OCI-LY1 (cell line): ENCODE results near the gene SLC12A5.

Experiments
- H2AFZ ChIP-seq: fragments of 200-600 bp; sonication (generic), shearing (Covaris generic); 2 replicates; pipeline ENCODE4 v1.6.0; 2014; ENCODE audit warnings: antibody characterized with exemption, mild to moderate bottlenecking, low read length
- H3F3A ChIP-seq: fragments of 200-600 bp; sonication (generic), shearing (Covaris generic); 2 replicates; pipeline ENCODE4 v1.6.0; 2014; ENCODE audit warnings: mild to moderate bottlenecking, antibody characterized with exemption, low read length, moderate library complexity; ENCODE audit not compliant: insufficient read depth
- H3K27ac ChIP-seq: fragments of 200-600 bp; sonication (generic); 2 replicates; pipeline ENCODE4 v1.5.1; 2014; ENCODE audit warnings: low read length, mixed run types, mild to moderate bottlenecking, low read depth; ENCODE audit not compliant: poor library complexity, severe bottlenecking
- H3K27me3 ChIP-seq: fragments of 200-600 bp; sonication (generic); 2 replicates; pipeline ENCODE4 v1.6.0; 2014; ENCODE audit warnings: antibody characterized with exemption, mild to moderate bottlenecking, low read length, moderate library complexity; ENCODE audit not compliant: insufficient read depth
- H3K36me3 ChIP-seq: fragments of 200-600 bp; sonication (generic); 2 replicates; pipeline ENCODE4 v1.6.1; 2014; ENCODE audit warnings: mild to moderate bottlenecking, antibody characterized with exemption, low read length, moderate library complexity, mixed read lengths; ENCODE audit not compliant: insufficient read depth
- H3K4me1 ChIP-seq: fragments of 200-600 bp; sonication (generic); 2 replicates; pipeline ENCODE4 v1.5.1; 2014; ENCODE audit warnings: mild to moderate bottlenecking, low read length, moderate library complexity; ENCODE audit not compliant: insufficient read depth, severe bottlenecking
- H3K4me2 ChIP-seq: fragments of 200-600 bp; sonication (generic), shearing (Covaris generic); 2 replicates; pipeline ENCODE4 v1.6.1; 2014; ENCODE audit warnings: low read length
- H3K4me3 ChIP-seq: fragments of 200-600 bp; sonication (generic); 2 replicates; pipeline ENCODE4 v1.5.1; 2014; ENCODE audit warnings: low read length, low read depth, mild to moderate bottlenecking, mixed read lengths; ENCODE audit not compliant: poor library complexity, severe bottlenecking
- H3K79me2 ChIP-seq: fragments of 200-600 bp; shearing (Covaris generic); 2 replicates; pipeline ENCODE4 v1.6.1; 2016; ENCODE audit warnings: mixed run types, low read length, mixed read lengths; ENCODE audit not compliant: insufficient read depth
- H3K9ac ChIP-seq: fragments of 200-600 bp; sonication (generic), shearing (Covaris generic); 2 replicates; pipeline ENCODE4 v1.6.1; 2014; ENCODE audit warnings: mild to moderate bottlenecking, low read length, mixed read lengths
- H3K9me2 ChIP-seq: fragments of 200-600 bp; sonication (generic), shearing (Covaris generic); 2 replicates; pipeline ENCODE4 v1.6.1; 2014; ENCODE audit warnings: low read depth, mild to moderate bottlenecking, low read length, mixed read lengths
- H3K9me3 ChIP-seq: fragments of 200-600 bp; shearing (Covaris generic); 2 replicates; pipeline ENCODE4 v1.6.1; 2014; ENCODE audit warnings: low read length, mixed read lengths
- H4K20me1 ChIP-seq: fragments of 200-600 bp; sonication (generic), shearing (Covaris generic); 2 replicates; pipeline ENCODE4 v1.6.0; 2016; ENCODE audit warnings: mild to moderate bottlenecking, low read length; ENCODE audit not compliant: insufficient read depth
- CTCF ChIP-seq: fragments of 200-600 bp; sonication (generic), shearing (Covaris generic); IDR thresholded peaks from 2 replicates; pipeline ENCODE4 v1.5.1; 2017; ENCODE audit warnings: mild to moderate bottlenecking, antibody characterized with exemption, low read length, moderate library complexity, mixed read lengths
- EZH2 ChIP-seq: fragments of 200-600 bp; sonication (generic), shearing (Covaris generic); IDR thresholded peaks from 2 replicates; pipeline ENCODE4 v1.8.0; 2017; ENCODE audit warnings: borderline replicate concordance, mixed run types, mild to moderate bottlenecking, antibody characterized with exemption, low read length, moderate library complexity, mixed read lengths

Gene SLC12A5

DNA sequence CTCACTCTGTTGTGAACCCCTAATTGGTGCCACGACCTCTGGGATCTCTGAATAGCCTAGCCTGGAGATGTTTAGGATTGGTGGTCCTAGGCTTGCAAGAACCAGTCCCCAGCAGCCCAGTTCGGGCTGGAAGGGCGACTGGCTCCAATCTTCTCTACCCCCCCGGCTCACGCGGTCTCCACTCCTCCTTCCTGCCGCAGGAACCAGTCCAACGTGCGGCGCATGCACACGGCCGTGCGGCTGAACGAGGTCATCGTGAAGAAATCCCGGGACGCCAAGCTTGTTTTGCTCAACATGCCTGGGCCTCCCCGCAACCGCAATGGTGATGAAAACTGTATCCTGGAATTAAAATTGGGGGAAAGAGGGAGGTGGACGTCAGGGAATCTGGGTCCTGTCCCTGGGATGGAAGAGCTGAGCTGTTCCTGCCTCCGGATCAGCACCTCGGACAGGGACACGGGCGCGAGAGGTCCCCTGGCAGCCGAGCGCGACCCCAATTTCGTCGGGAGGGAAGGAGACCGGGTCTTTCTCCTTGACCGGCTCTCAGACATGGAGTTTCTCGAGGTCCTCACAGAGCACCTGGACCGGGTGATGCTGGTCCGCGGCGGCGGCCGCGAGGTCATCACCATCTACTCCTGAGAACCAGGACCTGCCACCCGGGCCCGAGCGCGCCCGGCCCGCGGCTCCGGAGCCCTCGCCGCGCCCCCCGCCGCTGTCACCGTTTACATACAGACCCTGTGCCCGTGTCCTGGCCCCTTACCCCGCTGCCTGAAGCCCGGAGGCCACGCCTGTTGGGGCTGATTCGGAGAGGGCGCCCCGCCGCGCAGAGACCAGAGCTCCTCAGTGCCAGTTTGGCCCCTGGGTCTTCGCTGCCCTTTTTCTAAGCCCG lies 28.2 kb downstream of the SLC12A5 start:
- Histone ChIP-seq H4K20me1 (no peaks in the 10 kb centered on the region), H2AFZ (no peak overlapping the region), H3K4me1 (peaks cover 15% of the 10 kb centered on the region), H3K27ac (no peak overlapping the region), H3K9me3 (no peaks in the 10 kb centered on the region), H3K4me2 (no peak overlapping the region), H3K79me2 (no peaks in the 10 kb centered on the region), H3K4me3 (no peak overlapping the region), H3F3A (no peaks in the 10 kb centered on the region), H3K9me2 (no peaks in the 10 kb centered on the region), H3K36me3 (peaks cover 24% of the 10 kb centered on the region), H3K9ac (no peak overlapping the region), H3K27me3 (no peaks in the 10 kb centered on the region)
- TF ChIP-seq CTCF (no peak), EZH2 (no peak)

DNA sequence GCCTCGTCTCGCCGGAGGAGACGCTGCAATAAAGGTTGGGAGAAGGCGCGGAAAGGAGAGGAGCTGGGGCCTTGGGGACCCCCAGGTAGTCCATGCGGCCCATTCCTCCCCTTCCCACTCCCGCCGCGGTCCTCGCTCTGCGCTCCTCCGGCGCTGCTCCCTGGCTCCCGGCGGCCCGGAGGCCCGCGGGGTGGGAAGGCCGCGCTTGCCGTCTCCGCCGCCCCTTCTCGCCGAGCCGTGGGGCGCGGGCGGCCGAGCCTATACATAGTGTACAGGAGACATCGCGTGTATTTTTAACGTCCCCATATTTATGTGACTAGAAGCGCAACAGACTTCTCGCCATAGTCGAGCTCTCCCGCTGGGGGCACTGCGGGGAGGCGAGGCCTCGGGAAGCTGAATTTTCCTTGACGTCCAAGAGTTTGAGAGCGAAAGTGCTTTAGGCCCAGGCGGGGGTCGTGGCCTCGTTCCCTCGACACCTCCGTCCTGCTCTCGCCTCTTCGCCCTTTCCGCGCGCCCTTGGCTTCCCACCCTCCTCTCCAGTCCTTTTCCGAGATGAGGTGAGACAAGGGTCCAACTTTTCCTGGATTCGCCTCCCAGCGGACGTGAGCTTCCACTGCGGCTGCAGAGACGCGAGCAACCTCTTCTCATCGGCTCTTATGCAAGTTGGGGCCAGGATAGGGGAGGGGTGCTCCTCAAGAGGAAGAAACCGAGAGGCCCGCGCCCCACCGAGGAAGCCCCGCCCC lies 29.0 kb downstream of the SLC12A5 start:
- H3K27me3 ChIP-seq = no peaks in the 10 kb centered on the region

DNA sequence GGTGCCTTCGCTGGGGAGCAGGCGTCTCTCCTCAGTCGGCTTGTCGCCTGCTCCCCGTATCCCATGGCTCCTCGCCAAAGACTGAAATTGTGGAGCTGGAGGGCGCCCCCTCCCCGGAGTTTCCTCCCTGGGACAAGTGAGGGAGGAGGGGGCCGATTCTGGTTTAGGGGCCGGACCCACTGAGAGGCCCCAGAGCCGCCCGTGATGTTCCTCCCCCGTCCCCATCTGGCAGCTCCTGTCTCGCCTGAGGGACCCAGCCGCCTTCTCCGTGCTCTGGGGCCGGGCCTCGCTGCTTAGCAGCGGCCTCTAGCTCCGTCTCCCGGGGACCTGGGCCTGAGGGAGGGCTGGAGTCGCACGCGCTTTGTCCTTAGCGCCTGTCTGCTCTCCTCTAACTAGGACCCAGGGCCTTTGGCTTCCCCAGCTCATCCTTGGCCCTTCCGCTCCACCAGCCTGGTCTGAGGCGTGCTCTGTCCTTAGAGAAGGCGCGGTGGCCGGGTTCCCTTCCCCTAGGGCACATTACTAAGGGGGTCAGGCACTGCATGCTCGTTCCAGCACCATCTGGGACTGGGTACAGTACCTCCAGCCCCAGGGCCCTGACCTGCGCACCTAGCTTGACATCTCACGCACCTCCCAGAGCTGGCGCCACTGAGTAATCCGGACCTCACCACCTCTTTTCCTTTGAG lies 29.7 kb downstream of the SLC12A5 start:
- H3K27ac ChIP-seq = no peak overlapping the region
- H3K4me3 ChIP-seq = no peak overlapping the region
- no peaks in the 10 kb centered on the region for H4K20me1 ChIP-seq
- no peaks in the 10 kb centered on the region for H3K9me2 ChIP-seq
- H2AFZ ChIP-seq = no peak overlapping the region
- H3K36me3 ChIP-seq = peaks cover 39% of the 10 kb centered on the region
- H3K9me3 ChIP-seq = no peaks in the 10 kb centered on the region
- peaks cover 15% of the 10 kb centered on the region for H3K4me1 ChIP-seq
- H3K4me2 ChIP-seq = no peak overlapping the region
- H3K9ac ChIP-seq = no peak overlapping the region
- no peaks in the 10 kb centered on the region for H3K79me2 ChIP-seq
- no peaks in the 10 kb centered on the region for H3F3A ChIP-seq
- TF ChIP-seq EZH2 = no peak
- no peaks in the 10 kb centered on the region for H3K27me3 ChIP-seq

More for the DNA sequence above, 29.0 kb downstream of the SLC12A5 start:
- Histone ChIP-seq H3K79me2 (no peaks in the 10 kb centered on the region), H3K9me2 (no peaks in the 10 kb centered on the region), H3K4me1 (peaks cover 15% of the 10 kb centered on the region), H3K9me3 (no peaks in the 10 kb centered on the region), H3K4me2 (no peak overlapping the region), H2AFZ (no peak overlapping the region), H3F3A (no peaks in the 10 kb centered on the region), H3K27ac (no peak overlapping the region), H4K20me1 (no peaks in the 10 kb centered on the region), H3K4me3 (no peak overlapping the region), H3K9ac (no peak overlapping the region), H3K36me3 (peaks cover 32% of the 10 kb centered on the region)
- no peak for TF ChIP-seq EZH2

GRCh38 chr20:46060301-46060881 lies 31.4 kb downstream of the SLC12A5 start:
- H3K27ac ChIP-seq = no peak overlapping the region
- H3K4me1 ChIP-seq = peaks cover 15% of the 10 kb centered on the region
- H3K9me2 ChIP-seq = no peaks in the 10 kb centered on the region
- H3K27me3 ChIP-seq = no peaks in the 10 kb centered on the region
- no peaks in the 10 kb centered on the region for H3K9me3 ChIP-seq
- H3K9ac ChIP-seq = no peak overlapping the region
- no peak overlapping the region for H3K4me3 ChIP-seq
- TF ChIP-seq CTCF = no peak
- no peak for TF ChIP-seq EZH2
- H3F3A ChIP-seq = no peaks in the 10 kb centered on the region
- H3K36me3 ChIP-seq = peaks cover 55% of the 10 kb centered on the region
- H3K4me2 ChIP-seq = no peak overlapping the region
- H4K20me1 ChIP-seq = no peaks in the 10 kb centered on the region
- H3K79me2 ChIP-seq = no peaks in the 10 kb centered on the region
- H2AFZ ChIP-seq = no peak overlapping the region
